Tibial artery (tissue), 4 donors: ENCODE measurements around the gene RNF26.

ENCODE experiments used
- DNase-seq, 2 donors: peaks; one replicate each; pipeline ENCODE4 v3.0.0-alpha.2; 2019
- H3K27ac ChIP-seq, 2 donors: fragments of 200-600 bp; sonication (generic) in 1 of 2; 1 replicate in 1 of 2; 2 replicates in 1 of 2; pipeline ENCODE4 v1.5.1; 2018 to 2019; ENCODE audit warnings: mild to moderate bottlenecking in 1 of 2
- H3K27me3 ChIP-seq, 2 donors: fragments of 200-600 bp; sonication (generic) in 1 of 2; one replicate each; pipeline versions ENCODE4 v1.5.1 to v1.6.0; 2016 to 2019
- H3K36me3 ChIP-seq, 3 donors: fragments of 200-600 bp; sonication (generic) in 2 of 3; one replicate each; pipeline ENCODE4 v1.5.1; 2016 to 2019; ENCODE audit warnings: mild to moderate bottlenecking in 2 of 3
- H3K4me1 ChIP-seq, 4 donors: fragments of 200-600 bp; sonication (generic) in 2 of 4; 1 replicate in 3 of 4; 2 replicates in 1 of 4; pipeline ENCODE4 v1.5.1; 2016 to 2019
- H3K4me3 ChIP-seq, 2 donors: fragments of 200-600 bp; sonication (generic) in 1 of 2; 1 replicate in 1 of 2; 2 replicates in 1 of 2; pipeline ENCODE4 v1.5.1; 2018 to 2019; ENCODE audit warnings: mild to moderate bottlenecking in 2 of 2
- H3K9me3 ChIP-seq, 3 donors: fragments of 200-600 bp; sonication (generic) in 1 of 3; one replicate each; pipeline ENCODE4 v1.5.1; 2016 to 2019
- CTCF ChIP-seq, 2 experiments: fragments of 200-600 bp in 1 of 2; fragments of 450-650 bp in 1 of 2; IDR thresholded peaks; one replicate each; pipeline ENCODE4 v1.5.1; 2017 to 2019; ENCODE audit warnings: antibody characterized with exemption in 2 of 2, mild to moderate bottlenecking in 1 of 2, moderate library complexity in 1 of 2
- intact Hi-C: fragments of 100-400 bp; cut with DNase I; formaldehyde crosslinking; loops from one replicate; pipeline ENCODE4 v1.15.0; 2023; ENCODE audit warnings: low total_unique reads

RNF26 gene

GRCh38 chr11:119315131-119316015 is 19.0 kb upstream of the RNF26 start:
- H3K4me3 ChIP-seq = peak overlapping the region; percentile 97 to 99
- H3K36me3 ChIP-seq = peaks cover 47 to 56% (median 53%) of the 10 kb centered on the region in 3 donors
- H3K27me3 ChIP-seq = no peaks in the 10 kb centered on the region
- TF ChIP-seq CTCF (IDR thresholded peaks at IDR 0.05) = peak; percentile 31 to 36
- peak in 1 of 2 donors; percentile 91 for DNase-seq
- H3K27ac ChIP-seq = peak overlapping the region; percentile 99
- intact Hi-C loops = no loop called here
- H3K4me1 ChIP-seq = peaks cover 0 to 84% (median 70%) of the 10 kb centered on the region in 4 donors
- H3K9me3 ChIP-seq = no peaks in the 10 kb centered on the region

- peaks cover 0 to 84% (median 68%) of the 10 kb centered on the region in 4 donors for H3K4me1 ChIP-seq
- peak; percentile 87 to 98 for DNase-seq
- intact Hi-C loops = no loop called here
Observed at GRCh38 chr11:119316016-119316728, 18.2 kb upstream of the RNF26 start.

GRCh38 chr11:119316729-119317591 is 17.4 kb upstream of the RNF26 start, which contains the start of gene MCAM:
Gene MCAM, minus strand, starts transcription at chr11:119317130. Its CDS starts 29 bp downstream, at chr11:119317101.
- Histone ChIP-seq H3K27ac (peak within 1 kb of the TSS; percentile 99), H3K27me3 (no peaks in the 10 kb centered on the region), H3K9me3 (no peaks in the 10 kb centered on the region), H3K4me3 (peak within 1 kb of the TSS; percentile 97 to 99), H3K4me1 (peaks cover 0 to 84% (median 67%) of the 10 kb centered on the region in 4 donors), H3K36me3 (peaks cover 31 to 40% (median 37%) of the 10 kb centered on the region in 3 donors)
- no peak for TF ChIP-seq CTCF (IDR thresholded peaks at IDR 0.05)
- intact Hi-C loops = no loop called here
- DNase-seq = peak; percentile 79 to 97

More at GRCh38 chr11:119316016-119316728, 18.2 kb upstream of the RNF26 start:
- Histone ChIP-seq H3K36me3 (peaks cover 39 to 48% (median 45%) of the 10 kb centered on the region in 3 donors), H3K27ac (peak overlapping the region; percentile 99), H3K4me3 (peak overlapping the region; percentile 97 to 99), H3K9me3 (no peaks in the 10 kb centered on the region), H3K27me3 (no peaks in the 10 kb centered on the region)
- TF ChIP-seq CTCF (IDR thresholded peaks at IDR 0.05) = no peak

- Histone ChIP-seq H3K9me3 (no peaks in the 10 kb centered on the region), H3K4me3 (peak overlapping the region; percentile 97 to 99), H3K27ac (peak overlapping the region; percentile 99), H3K36me3 (peaks cover 23 to 32% (median 30%) of the 10 kb centered on the region in 3 donors), H3K4me1 (peaks cover 0 to 79% (median 65%) of the 10 kb centered on the region in 4 donors), H3K27me3 (no peaks in the 10 kb centered on the region)
- TF ChIP-seq CTCF (IDR thresholded peaks at IDR 0.05) = no peak
- intact Hi-C loops = no loop called here
- no peak for DNase-seq
Observed at GRCh38 chr11:119317592-119318239, 16.6 kb upstream of the RNF26 start.
